Chondrocyte (in vitro differentiated cells): ENCODE data around the gene RSPH3. TPM values are rescaled to one million over a fixed set of nuclear protein-coding genes. Genes with fewer than 3 reads are reported as not detected.

Experiments
- DNase-seq: peaks from one replicate; pipeline ENCODE4 v3.0.0; 2021; ENCODE audit warnings: mixed read lengths, low spot score
- H3K27ac Mint-ChIP-seq: one replicate; pipeline ENCODE4 v1.8.0; 2021; ENCODE audit warnings: mild to moderate bottlenecking, moderate library complexity, mixed read lengths; ENCODE audit not compliant: unreplicated experiment
- H3K27me3 Mint-ChIP-seq: 2 replicates; pipeline ENCODE4 v1.8.0; 2021; ENCODE audit warnings: low read depth, mixed read lengths
- H3K36me3 Mint-ChIP-seq: 2 replicates; pipeline ENCODE4 v1.8.0; 2021; ENCODE audit warnings: low read depth, mixed read lengths
- H3K4me1 Mint-ChIP-seq: 2 replicates; pipeline ENCODE4 v1.8.0; 2021; ENCODE audit warnings: low read depth, mild to moderate bottlenecking, mixed read lengths
- H3K4me3 Mint-ChIP-seq: one replicate; pipeline ENCODE4 v1.8.0; 2021; ENCODE audit warnings: mild to moderate bottlenecking, moderate library complexity, mixed read lengths; ENCODE audit not compliant: unreplicated experiment
- H3K9me3 Mint-ChIP-seq: 2 replicates; pipeline ENCODE4 v1.8.0; 2021; ENCODE audit warnings: low read depth, mixed read lengths
- CTCF ChIP-seq: fragments of 200-600 bp; sonication (generic); IDR thresholded peaks from 2 replicates; pipeline ENCODE4 v1.5.0; 2021; ENCODE audit warnings: antibody characterized with exemption, mild to moderate bottlenecking, moderate library complexity
- total RNA-seq: library from RNA; stranded (reverse); gene quantifications from 3 replicates; pipeline ENCODE4 v1.2.1, GENCODE V29; 2021

RSPH3 gene
- total RNA-seq, 1 donor from 2014 or later: 8.3 TPM

GRCh38 chr6:158938220-158938619 is 61.8 kb downstream of the RSPH3 start:
- Mint-ChIP-seq H3K36me3 (peaks cover 3% of the 10 kb centered on the region), H3K9me3 (peaks cover 8% of the 10 kb centered on the region), H3K27ac (no peak overlapping the region), H3K27me3 (no peaks in the 10 kb centered on the region), H3K4me1 (no peaks in the 10 kb centered on the region), H3K4me3 (no peak overlapping the region)
- peak; percentile 68 for DNase-seq
- TF ChIP-seq CTCF: no peak

- Mint-ChIP-seq H3K36me3 (no peaks in the 10 kb centered on the region), H3K4me3 (no peak overlapping the region), H3K27ac (no peak overlapping the region), H3K4me1 (no peaks in the 10 kb centered on the region), H3K9me3 (peaks cover 3% of the 10 kb centered on the region), H3K27me3 (no peaks in the 10 kb centered on the region)
- no peak for TF ChIP-seq CTCF
- DNase-seq: no peak
Observed at GRCh38 chr6:158934157-158934556, 65.8 kb downstream of the RSPH3 start.

- no peak overlapping the region for H3K4me3 Mint-ChIP-seq
- peaks cover 3% of the 10 kb centered on the region for H3K9me3 Mint-ChIP-seq
- DNase-seq: no peak
- no peaks in the 10 kb centered on the region for H3K27me3 Mint-ChIP-seq
- no peak overlapping the region for H3K27ac Mint-ChIP-seq
- H3K4me1 Mint-ChIP-seq: no peaks in the 10 kb centered on the region
- no peak for TF ChIP-seq CTCF
- no peaks in the 10 kb centered on the region for H3K36me3 Mint-ChIP-seq
Observed at GRCh38 chr6:158933079-158933595, 66.9 kb downstream of the RSPH3 start.

GRCh38 chr6:158928068-158928467 is 71.9 kb downstream of the RSPH3 start:
- Mint-ChIP-seq H3K27ac (no peak overlapping the region), H3K27me3 (no peaks in the 10 kb centered on the region), H3K4me3 (no peak overlapping the region), H3K4me1 (no peaks in the 10 kb centered on the region), H3K36me3 (no peaks in the 10 kb centered on the region), H3K9me3 (peaks cover 3% of the 10 kb centered on the region)
- no peak for DNase-seq
- no peak for TF ChIP-seq CTCF

GRCh38 chr6:158926414-158926813 is 73.6 kb downstream of the RSPH3 start:
- H3K27me3 Mint-ChIP-seq: no peaks in the 10 kb centered on the region
- H3K4me3 Mint-ChIP-seq: no peak overlapping the region
- DNase-seq: no peak
- no peaks in the 10 kb centered on the region for H3K36me3 Mint-ChIP-seq
- no peaks in the 10 kb centered on the region for H3K4me1 Mint-ChIP-seq
- no peak overlapping the region for H3K27ac Mint-ChIP-seq
- no peak for TF ChIP-seq CTCF
- peaks cover 3% of the 10 kb centered on the region for H3K9me3 Mint-ChIP-seq
